Stimulated activated CD4-positive, alpha-beta T cell treated with anti-CD3 and anti-CD28 coated beads, TNF-alpha, amount 100 ng/mL, for 4 hours (primary cell): ENCODE data around the gene PLSCR4.

Experiments
- DNase-seq, 3 experiments: peaks; one replicate each; pipeline ENCODE4 v3.0.0-alpha.2; 2020; ENCODE audit warnings: low read depth in 3 of 3

The PLSCR4 gene

GRCh38 chr3:146195030-146195429 is 55.9 kb downstream of the PLSCR4 start:
- no peak for DNase-seq

DNA sequence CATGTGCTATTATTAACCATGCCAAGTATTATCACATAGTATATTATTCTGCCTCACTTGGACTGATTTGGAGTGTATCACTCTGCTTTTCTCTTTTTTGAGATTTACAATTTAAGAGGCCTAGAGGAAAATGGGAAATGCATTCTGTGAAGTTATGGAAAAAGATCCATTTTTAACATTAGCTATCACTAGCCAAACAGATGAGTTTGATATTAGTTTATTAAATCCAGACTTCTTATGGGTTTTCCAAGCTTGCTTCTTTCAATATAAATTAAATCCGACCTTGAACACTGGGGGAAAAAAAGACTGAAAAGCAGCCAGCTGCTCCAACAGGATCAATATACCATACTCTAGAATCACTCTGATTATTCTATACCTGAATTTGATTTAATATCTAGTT is 59.9 kb downstream of the PLSCR4 start:
- no peak for DNase-seq

GRCh38 chr3:146189519-146190173 is 61.3 kb downstream of the PLSCR4 start:
- no peak for DNase-seq

GRCh38 chr3:146187334-146187950 is 63.5 kb downstream of the PLSCR4 start:
- no peak for DNase-seq

- no peak for DNase-seq
These were observed 66.5 kb downstream of the PLSCR4 start for GRCh38 chr3:146184241-146185015.

DNA sequence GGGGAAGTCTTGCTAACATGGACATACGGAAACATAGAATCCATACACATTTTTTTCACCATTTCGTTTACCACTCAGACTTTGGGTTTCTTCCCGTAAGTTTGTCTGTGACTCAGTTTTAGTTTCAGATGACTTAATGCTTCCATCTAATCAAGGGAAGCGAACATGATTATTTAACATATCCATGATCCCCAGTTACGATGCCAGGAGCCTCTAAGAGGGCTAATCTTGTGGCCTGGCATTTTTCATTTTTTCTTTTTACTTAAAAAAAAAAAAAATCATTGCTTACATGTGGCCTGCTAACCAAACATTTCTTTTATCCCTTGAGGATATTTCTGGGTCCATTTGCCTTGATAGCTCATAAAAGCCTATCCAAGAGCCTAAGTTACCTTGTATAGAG is 69.7 kb downstream of the PLSCR4 start:
- no peak for DNase-seq

- DNase-seq, result no peak
These were observed 70.5 kb downstream of the PLSCR4 start for GRCh38 chr3:146180376-146180775.

DNA sequence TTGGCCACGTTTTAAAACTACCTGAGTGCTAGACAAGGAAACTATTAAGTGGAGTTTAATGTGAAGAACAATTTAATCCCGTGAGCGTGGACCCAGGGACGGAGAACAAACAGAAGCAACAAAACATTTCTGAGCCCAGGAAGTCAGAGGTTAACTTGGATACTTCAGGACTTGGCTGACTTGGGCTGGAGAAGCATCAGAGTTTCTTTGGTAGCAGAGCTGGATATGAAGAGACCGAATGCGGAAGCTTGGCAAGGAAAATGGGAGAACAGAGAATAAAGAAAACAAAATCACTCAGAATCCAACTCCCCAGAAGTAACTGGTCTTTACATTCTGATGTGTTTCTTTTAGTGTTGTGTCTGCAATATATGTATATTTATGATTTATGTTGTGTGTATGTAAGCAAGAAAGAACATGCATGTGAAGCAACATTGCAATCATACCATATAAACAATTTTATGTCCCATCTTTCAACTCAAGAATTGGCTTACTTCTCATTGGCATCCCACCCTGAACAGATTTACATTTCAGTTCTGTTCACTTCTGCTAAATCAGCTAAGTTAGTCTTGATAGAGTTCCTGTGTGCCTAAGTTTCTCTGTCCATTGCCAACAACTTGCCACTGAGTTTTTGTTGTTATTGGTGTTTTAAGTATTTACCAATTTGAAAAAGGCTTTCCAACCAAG is 72.8 kb downstream of the PLSCR4 start:
- no peak for DNase-seq

- no peak for DNase-seq
These were observed 73.4 kb downstream of the PLSCR4 start for GRCh38 chr3:146177519-146177918.

- DNase-seq, result no peak
These were observed 73.8 kb downstream of the PLSCR4 start for GRCh38 chr3:146177072-146177471.

DNA sequence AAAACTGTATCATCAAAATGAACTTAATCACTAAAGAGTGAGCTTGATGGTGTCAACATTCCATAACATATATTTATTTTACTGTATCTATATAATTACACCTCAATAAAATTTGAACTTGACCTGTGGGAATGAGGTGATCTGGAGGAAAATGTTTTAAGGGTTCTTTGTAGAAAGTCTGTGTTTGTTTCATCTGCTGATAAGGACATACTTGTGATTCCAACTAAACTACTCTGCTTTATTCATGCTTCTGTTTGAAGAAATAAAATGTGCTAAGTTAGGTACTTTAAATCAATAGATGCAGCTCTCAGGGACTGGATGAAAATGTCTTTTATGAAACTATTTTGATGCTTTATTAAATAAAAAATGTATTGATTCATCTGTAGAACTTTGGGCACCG is 78.3 kb downstream of the PLSCR4 start:
- no peak for DNase-seq

DNA sequence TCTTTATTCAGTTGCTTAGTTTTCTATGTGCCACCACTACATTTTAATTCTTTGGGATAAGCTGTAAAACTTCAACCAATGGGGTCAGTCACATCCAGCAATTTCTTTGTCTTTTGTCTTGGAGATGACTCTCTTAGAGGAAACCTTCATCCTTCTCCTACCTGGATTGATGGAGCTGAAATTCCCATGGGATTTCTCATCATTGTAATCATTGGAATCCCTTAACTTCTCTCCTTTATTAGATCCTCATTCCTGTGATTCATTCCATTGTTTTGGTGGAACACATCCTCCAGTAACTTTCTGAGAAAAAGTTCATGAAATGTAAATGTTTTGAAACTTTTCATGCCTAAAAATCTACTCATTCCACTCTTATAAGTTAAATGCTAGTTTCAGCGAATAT is 80.3 kb downstream of the PLSCR4 start:
- DNase-seq, result no peak

DNA sequence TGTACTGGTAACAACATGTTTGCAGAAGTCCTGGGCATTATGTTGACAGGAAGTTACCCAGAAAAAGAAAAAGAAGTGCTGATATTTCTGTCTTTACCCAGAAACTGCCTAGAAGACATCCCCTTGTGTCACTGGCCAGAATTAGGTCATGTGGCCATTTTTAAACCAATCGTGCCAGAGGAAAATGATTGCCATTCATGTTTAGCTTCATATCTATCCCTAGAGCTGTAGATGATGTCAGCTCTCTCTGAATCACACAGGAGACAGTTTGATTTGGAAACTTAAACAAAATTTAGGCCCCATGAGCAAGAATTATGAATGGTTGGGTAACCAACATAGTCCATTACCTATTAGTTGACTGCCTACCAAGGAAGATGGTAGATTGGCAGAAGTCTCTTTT is 81.0 kb downstream of the PLSCR4 start:
- DNase-seq, result no peak

DNA sequence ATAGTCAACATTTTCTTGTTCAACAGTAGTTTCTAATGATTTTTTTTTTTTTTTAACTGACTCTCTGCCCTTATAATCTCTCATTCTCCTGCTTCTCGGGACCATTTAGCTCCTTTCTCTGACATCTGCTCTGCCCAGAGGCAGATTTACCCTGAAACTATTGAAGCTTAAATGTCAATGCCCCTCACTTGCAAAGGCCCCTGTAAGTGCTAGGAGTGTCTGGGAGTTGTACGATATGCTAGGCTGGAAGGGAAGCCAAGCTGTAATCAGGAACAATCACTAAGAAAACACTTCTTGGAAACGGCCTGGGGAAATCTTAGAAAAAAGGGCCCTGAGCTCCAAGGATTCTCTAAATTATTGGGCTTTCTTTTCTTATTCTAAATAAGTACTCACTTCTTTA is 84.1 kb downstream of the PLSCR4 start:
- DNase-seq, result no peak

DNA sequence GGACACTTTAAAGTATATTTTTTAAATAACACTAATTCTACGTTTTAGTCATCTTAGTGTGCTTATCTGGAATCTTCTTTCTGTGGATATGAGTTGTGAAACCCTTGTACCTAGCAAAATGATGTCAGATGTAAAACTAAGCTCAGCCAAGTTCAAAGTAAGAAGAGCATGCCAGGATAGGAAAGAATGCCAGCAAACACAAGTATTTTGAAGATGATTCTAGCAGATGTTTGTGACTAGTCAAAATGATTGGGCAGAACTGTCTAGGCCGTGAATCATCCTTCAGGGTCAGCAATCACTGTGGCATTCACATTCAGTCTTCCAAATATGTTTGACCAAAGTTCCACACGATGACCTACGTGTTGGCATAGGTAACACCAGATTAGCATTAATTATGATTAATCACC is 84.5 kb downstream of the PLSCR4 start:
- DNase-seq, result no peak

DNA sequence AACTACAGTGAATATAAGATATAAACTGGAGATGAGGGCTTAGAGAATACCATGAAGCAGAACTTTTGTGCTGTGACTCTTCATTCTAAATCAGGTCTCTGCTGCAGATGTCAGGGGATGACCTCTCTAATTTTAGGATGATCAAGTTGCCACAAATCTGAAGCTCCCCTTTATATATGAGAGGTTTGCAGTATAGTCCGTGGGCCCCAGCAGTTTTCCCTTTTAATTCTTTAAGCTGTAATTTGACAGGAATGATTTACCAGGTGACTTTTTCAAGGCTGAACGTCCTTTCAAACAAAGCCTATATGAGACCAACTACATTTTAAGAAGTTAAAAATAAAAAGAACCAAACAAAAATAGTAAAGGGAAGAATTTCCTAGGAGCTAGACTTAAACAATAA is 85.0 kb downstream of the PLSCR4 start:
- no peak for DNase-seq

- no peak for DNase-seq
These were observed 85.7 kb downstream of the PLSCR4 start for GRCh38 chr3:146164971-146165769.

DNA sequence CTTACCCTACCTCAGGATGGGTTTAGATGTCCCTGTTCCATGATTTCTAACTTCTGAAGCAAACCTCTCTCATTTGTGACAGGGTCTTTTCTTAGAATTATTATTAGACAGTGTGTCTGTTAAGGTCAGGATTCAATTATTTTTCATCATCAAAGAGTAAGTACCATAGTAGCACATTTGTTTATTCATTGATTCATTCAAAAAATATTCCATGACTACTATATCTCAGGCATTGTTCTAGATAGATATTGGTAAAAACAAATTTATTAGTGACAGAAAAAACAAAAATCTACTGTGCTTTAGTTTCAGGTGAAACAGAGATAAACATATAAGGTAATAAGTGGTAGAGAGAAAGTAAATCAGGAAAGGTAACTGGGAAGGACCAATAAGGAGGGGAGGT is 86.4 kb downstream of the PLSCR4 start:
- no peak for DNase-seq

GRCh38 chr3:146164071-146164470 is 86.8 kb downstream of the PLSCR4 start:
- no peak for DNase-seq

- no peak for DNase-seq
These were observed 87.3 kb downstream of the PLSCR4 start for GRCh38 chr3:146163584-146163983.

DNA sequence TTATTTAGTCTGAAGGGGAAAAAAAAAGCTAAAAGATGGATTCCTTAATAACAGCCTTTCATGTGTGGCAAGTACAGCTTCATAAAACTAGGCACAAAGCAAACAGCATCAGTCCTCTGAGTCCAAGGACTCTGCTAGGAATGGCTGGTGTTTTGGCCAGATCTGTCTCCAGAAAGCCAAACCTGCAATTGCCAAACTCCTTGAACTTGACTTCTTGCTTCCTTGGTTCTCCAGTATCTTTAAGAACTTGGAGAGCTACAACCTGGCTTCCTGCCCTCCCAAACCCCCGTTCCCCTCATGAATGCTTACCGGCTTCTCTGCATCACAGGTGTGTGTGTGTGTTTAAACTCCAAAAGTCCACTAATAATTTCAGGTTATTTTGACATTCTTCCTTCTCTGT is 88.3 kb downstream of the PLSCR4 start:
- no peak for DNase-seq

GRCh38 chr3:146161663-146162002 is 89.3 kb downstream of the PLSCR4 start:
- DNase-seq, result no peak
